Stimulated activated CD4-positive, alpha-beta T cell treated with anti-CD3 and anti-CD28 coated beads, Interleukin-15, amount 100 ng/mL, for 1 hour (primary cell): ENCODE results near the gene CYP51A1.
"Not testable (repeated sequence)": the region's sequence is repeated elsewhere in the genome, so short reads cannot be mapped to it uniquely, and the experiment has no call there.

ENCODE experiments used
- DNase-seq, 2 donors: peaks; one replicate each; pipeline ENCODE4 v3.0.0-alpha.2; 2020; ENCODE audit warnings: low read depth in 1 of 2, low spot score in 1 of 2

Gene CYP51A1

DNA sequence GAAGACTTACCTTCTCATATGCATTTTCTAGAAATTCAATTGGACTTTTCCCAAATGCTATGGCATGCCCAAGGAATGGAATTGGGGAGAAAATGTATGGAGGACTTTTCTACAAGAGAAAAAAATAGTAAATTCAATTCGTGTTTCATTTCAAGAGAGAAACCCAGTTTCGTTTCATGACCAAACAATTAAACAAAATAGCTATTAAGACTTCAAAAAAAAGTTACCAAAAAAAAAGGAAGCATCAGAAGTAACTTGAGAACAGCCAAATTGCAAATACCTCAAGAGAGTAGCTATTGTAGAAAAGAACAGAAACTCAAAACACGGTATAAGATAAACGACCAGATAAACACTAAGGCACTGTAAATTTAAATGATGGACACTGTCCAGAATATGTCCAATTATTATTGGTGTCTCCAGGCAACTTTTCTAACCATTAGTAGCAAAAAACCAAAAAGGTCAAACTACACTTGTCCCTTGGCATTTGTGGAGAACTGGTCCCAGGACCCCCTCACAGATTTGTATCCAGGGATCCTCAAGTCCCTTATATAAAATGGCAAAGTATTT is 2.4 kb downstream of the CYP51A1 start:
- no peak for DNase-seq

- DNase-seq, result no peak
Measured at GRCh38 chr7:92131093-92131492, 3.2 kb downstream of the CYP51A1 start.

DNA sequence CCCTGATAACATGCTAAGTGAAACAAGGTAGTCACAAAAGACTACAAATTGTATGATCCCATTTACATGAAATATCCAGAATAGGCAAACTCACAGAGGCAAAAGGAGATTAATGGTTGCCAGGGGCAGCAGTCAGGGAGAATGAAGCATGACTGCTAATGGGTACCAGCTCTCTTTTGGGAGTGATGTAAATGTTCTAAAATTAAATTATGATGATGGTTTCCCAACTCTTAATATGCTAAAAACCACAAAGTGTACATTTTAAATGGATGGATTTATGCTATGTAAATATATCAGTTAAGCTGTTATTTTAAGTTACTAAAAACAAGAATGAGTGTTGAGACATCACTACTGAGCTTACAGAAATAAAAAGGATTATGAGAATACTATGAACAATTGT is 12.6 kb downstream of the CYP51A1 start:
- DNase-seq, result no peak

- no peak for DNase-seq
Measured at GRCh38 chr7:92119213-92119759, 15.0 kb downstream of the CYP51A1 start.

DNA sequence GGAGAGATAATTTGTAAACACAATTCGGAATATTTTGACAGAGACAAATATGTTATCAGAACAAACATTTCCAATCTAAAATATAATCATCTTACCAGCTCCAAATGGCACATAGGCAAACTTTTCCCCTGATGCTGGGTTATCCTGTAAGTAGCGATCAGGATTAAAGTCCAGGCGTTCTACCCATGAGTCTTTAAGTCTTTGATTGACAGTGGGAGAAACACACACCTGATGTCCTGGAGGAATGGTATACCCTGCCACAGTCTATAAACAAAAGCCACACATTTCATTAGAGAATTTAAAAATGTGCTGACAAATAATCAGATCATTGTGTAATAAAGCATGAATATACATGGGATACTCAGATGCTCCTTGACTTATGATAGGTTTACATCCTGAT is 17.3 kb downstream of the CYP51A1 start:
- DNase-seq, result no peak

- DNase-seq, result no peak
Measured at GRCh38 chr7:92115821-92116220, 18.5 kb downstream of the CYP51A1 start.

DNA sequence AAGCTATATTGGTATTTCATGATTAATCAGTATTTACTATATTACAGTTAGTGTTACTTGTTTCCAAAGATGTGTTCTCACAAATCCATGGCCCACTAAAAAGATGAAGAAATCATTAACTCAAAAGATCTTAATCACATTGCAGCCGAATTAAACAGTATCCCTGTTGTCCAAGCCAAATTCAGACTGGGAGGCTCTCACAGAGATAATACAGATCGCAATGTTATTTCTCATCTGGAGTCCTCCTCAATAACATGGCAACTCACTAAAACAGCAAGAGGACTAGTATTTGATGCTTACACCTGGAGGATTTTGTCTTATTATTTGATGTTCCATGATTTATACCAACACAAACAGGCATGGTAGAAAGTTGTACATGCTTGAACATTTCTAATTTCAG is 23.4 kb downstream of the CYP51A1 start:
- no peak for DNase-seq

GRCh38 chr7:92108821-92109220 is 25.5 kb downstream of the CYP51A1 start:
- DNase-seq, result no peak

GRCh38 chr7:92102862-92103261 is 31.4 kb downstream of the CYP51A1 start:
- DNase-seq, result not testable (repeated sequence)

DNA sequence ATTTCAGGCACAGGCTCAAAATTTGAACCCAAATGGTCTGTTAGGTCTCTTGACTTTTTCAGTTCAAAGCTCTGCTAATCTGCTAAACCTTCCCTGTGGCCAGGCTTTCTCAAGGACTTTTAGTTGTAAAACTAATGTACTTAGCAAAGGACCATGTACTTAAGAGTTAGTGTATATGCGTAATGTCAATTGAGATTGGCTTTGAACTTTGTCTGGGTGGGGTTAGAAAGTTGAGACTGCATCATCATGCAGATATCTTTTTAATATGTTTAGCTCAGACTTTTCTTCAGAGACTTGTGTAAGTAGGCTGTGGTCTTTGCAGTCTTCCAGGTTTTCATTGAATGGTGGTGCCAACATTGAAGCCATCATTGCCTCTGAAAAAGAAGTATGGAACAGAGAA is 33.7 kb downstream of the CYP51A1 start:
- no peak for DNase-seq

- DNase-seq, result no peak
Measured at GRCh38 chr7:92095380-92095779, 38.9 kb downstream of the CYP51A1 start.

GRCh38 chr7:92092210-92092609 is 42.1 kb downstream of the CYP51A1 start:
- DNase-seq, result no peak

GRCh38 chr7:92088266-92088665 is 46.0 kb downstream of the CYP51A1 start:
- no peak for DNase-seq

- DNase-seq, result not testable (repeated sequence)
Measured at GRCh38 chr7:92083922-92084321, 50.4 kb downstream of the CYP51A1 start.

- DNase-seq, result no peak
Measured at GRCh38 chr7:92076509-92076908, 57.8 kb downstream of the CYP51A1 start.

DNA sequence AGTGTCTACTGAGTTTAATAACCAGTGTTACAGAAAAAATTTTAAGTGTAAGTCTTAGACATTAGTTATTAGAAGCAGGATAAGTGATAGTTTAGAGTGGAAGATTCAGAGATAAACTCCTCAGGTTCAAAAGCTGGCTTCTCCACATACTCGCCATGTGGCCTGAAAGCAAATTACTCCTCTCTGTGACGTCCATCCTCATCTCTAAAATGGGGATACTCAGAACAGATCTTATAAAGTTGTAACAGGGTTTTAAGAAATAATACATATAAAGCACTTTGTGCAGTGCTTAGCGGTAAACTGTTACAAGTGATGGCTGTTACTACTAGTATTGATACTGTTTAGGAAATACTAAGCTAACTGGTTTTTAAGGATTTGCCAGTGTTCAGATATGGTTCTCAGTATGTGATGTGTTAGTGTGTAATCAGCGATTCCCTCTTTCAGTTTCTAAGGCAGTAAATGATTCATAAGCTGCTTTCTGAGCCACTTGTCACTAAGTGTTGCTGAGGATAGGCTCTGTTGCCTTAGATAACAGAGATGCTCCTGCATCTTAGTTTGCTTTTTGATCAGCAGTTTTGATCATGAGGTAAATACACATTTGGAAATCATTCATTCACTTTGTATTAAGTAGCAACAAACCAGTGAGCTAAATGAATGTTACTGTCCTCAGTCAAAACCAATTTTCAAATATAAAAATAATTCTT is 58.7 kb downstream of the CYP51A1 start:
- DNase-seq, result no peak

- DNase-seq, result no peak
Measured at GRCh38 chr7:92072708-92073107, 61.6 kb downstream of the CYP51A1 start.

GRCh38 chr7:92072121-92072520 is 62.2 kb downstream of the CYP51A1 start:
- no peak for DNase-seq

DNA sequence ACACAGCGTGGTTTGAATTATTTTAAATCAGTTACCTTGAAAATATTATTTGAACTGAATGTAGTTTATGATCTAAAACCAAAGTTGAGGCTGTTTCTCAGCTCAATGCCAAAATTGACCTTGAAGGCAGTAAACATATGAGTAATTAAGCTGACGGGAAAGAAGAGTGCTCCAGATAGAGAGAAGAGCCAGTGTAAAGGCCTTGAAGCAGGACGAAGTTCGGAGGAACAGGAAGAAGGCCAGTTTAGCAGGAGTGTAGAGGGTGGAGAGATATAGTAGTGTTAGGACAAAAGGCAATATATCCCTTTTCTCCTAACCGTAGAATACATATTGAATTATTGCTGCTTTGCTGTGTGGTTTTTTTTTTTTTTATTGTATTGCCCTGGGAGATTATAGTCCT is 63.2 kb downstream of the CYP51A1 start:
- no peak for DNase-seq

GRCh38 chr7:92064438-92065029 is 69.7 kb downstream of the CYP51A1 start:
- DNase-seq, result no peak
